HG03108 (cell line): ENCODE results near the gene ARSD.

Experiments
- ATAC-seq: cut with Tn5 transposase; IDR thresholded peaks from one replicate; pipeline ENCODE4 v1.9.1; 2021; ENCODE audit warnings: moderate library complexity; ENCODE audit not compliant: unreplicated experiment

The ARSD gene

DNA sequence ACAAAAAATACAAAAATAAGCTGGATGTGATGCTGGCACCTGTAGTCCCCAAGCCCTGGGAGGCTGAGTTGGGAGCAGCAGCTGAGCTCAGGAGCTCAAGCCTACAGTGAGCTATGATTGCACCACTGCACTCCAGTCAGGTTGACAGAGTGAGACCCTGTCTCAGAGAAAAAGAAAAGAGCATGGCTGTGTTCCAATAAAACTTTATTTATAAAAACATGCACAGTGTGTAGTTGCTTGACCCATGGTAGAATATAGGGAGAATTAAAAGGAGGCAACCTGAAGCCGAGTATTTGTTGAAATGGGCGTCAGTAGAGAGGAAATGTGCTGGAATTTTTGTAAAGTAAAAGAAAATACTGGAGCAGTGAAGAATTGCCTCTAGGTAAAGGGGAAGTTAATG, 73.4 kb downstream of the ARSD start:
- ATAC-seq = no peak

DNA sequence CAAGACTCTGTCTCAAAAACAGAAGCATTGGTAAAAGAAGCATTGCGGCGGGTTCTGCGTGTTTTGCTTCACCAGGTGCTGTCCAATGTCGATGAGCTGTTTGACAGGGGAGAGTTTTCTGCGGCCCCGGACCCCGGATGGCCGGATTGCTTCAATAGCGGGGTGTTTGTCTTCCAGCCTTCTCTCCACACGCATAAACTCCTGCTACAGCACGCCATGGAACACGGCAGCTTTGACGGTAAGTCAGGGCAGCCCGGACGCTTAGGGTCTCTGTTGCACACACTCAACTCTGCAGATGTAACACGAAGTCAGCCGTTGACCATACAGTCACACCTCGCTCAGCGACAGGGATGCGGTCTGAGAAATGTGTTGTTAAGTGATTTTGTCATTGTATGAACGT, 74.2 kb downstream of the ARSD start:
- no peak for ATAC-seq
